ENCODE results near the gene MYO7A. TPM values are rescaled to one million over a fixed set of nuclear protein-coding genes. Genes with fewer than 3 reads are reported as not detected.

MYO7A gene
- total RNA-seq, 1 experiment from 2014 or later = 0.26 TPM

GRCh38 chr11:77088236-77089003 is 39.6 kb upstream of the MYO7A start:
- BruUV-seq (replicated peaks) = no TSS peak
- intact Hi-C loops (cut with micrococcal nuclease) = no loop called here
- Mint-ChIP-seq H3K27me3 (ENCODE audit: insufficient read depth, unreplicated experiment) (no peaks in the 10 kb centered on the region), H3K4me1 (ENCODE audit: insufficient read depth, unreplicated experiment) (no peaks in the 10 kb centered on the region), H3K36me3 (ENCODE audit: insufficient read depth, unreplicated experiment) (no peaks in the 10 kb centered on the region), H3K27ac (ENCODE audit: low read depth, unreplicated experiment) (peak overlapping the region; percentile 1), H3K4me3 (ENCODE audit: unreplicated experiment) (no peak overlapping the region), H3K9me3 (ENCODE audit: unreplicated experiment) (no peaks in the 10 kb centered on the region)
- CTCF ChIA-PET = interaction anchor here (0.6 to 8.9 kb wide), 7 partner anchors 11 to 366 kb away, joined by 3 to 108 read pairs (median 5); no protein-coding TSS in a partner anchor
- no peak for TF ChIP-seq CTCF (IDR thresholded peaks at IDR 0.05; ENCODE audit: unreplicated experiment)
- POLR2A ChIA-PET = interaction anchor here (0.6 kb wide), 1 partner anchor 16 kb away, joined by 3 read pairs; no protein-coding TSS in a partner anchor
- DNase-seq (ENCODE audit: unreplicated experiment) = no peak

GRCh38 chr11:77089004-77089545 is 39.0 kb upstream of the MYO7A start:
- no peak for DNase-seq (ENCODE audit: unreplicated experiment)
- Mint-ChIP-seq H3K36me3 (ENCODE audit: insufficient read depth, unreplicated experiment) (no peaks in the 10 kb centered on the region), H3K27ac (ENCODE audit: low read depth, unreplicated experiment) (peak overlapping the region; percentile 1), H3K9me3 (ENCODE audit: unreplicated experiment) (no peaks in the 10 kb centered on the region), H3K27me3 (ENCODE audit: insufficient read depth, unreplicated experiment) (no peaks in the 10 kb centered on the region), H3K4me3 (ENCODE audit: unreplicated experiment) (no peak overlapping the region), H3K4me1 (ENCODE audit: insufficient read depth, unreplicated experiment) (no peaks in the 10 kb centered on the region)
- no peak for TF ChIP-seq CTCF (IDR thresholded peaks at IDR 0.05; ENCODE audit: unreplicated experiment)
- intact Hi-C loops (cut with micrococcal nuclease) = no loop called here
- no TSS peak for BruUV-seq (replicated peaks)
- POLR2A ChIA-PET = interaction anchor here (0.6 kb wide), 1 partner anchor 17 kb away, joined by 3 read pairs; no protein-coding TSS in a partner anchor
- CTCF ChIA-PET = interaction anchor here (0.6 to 8.9 kb wide), 9 partner anchors 8 to 367 kb away, joined by 3 to 108 read pairs (median 32); no protein-coding TSS in a partner anchor

GRCh38 chr11:77090046-77090372 is 38.0 kb upstream of the MYO7A start:
- H3K9me3 Mint-ChIP-seq (ENCODE audit: unreplicated experiment) = no peaks in the 10 kb centered on the region
- no peak overlapping the region for H3K27ac Mint-ChIP-seq (ENCODE audit: low read depth, unreplicated experiment)
- no peaks in the 10 kb centered on the region for H3K36me3 Mint-ChIP-seq (ENCODE audit: insufficient read depth, unreplicated experiment)
- ChIA-PET CTCF (interaction anchor here (0.5 to 8.9 kb wide), 24 partner anchors 9 to 456 kb away, joined by 3 to 108 read pairs (median 10); no protein-coding TSS in a partner anchor), POLR2A (interaction anchor here (1.1 kb wide), 1 partner anchor 12 kb away, joined by 5 read pairs; the partner anchor contains the start of gene OMP)
- no peak for TF ChIP-seq CTCF (IDR thresholded peaks at IDR 0.05; ENCODE audit: unreplicated experiment)
- DNase-seq (ENCODE audit: unreplicated experiment) = no peak
- BruUV-seq (replicated peaks) = no TSS peak
- H3K4me3 Mint-ChIP-seq (ENCODE audit: unreplicated experiment) = no peak overlapping the region
- no peaks in the 10 kb centered on the region for H3K27me3 Mint-ChIP-seq (ENCODE audit: insufficient read depth, unreplicated experiment)
- H3K4me1 Mint-ChIP-seq (ENCODE audit: insufficient read depth, unreplicated experiment) = no peaks in the 10 kb centered on the region
- intact Hi-C loops (cut with micrococcal nuclease) = loop anchor here (5.0 to 10.0 kb wide), 2 partner anchors 283 to 355 kb away; no protein-coding TSS in a partner anchor

Data from MCF 10A (cell line).